Activated naive CD8-positive, alpha-beta T cell treated with anti-CD3 and anti-CD28 coated beads, Interleukin-2, amount 50 U/mL, for 24 hours (primary cell): Measurements from ENCODE around the gene CAV1.

Experiments
- ATAC-seq: fragments of 150-1000 bp; cut with Tn5 transposase; one replicate; pipeline ENCODE4 v1.10.0; 2021
- DNase-seq: peaks from one replicate; pipeline ENCODE4 v3.0.0; 2021
- H3K27ac Mint-ChIP-seq: one replicate; pipeline ENCODE4 v1.8.0; 2021; ENCODE audit warnings: mild to moderate bottlenecking, mixed read lengths
- H3K27me3 Mint-ChIP-seq: one replicate; pipeline ENCODE4 v1.8.0; 2021; ENCODE audit warnings: mixed read lengths
- H3K36me3 Mint-ChIP-seq: one replicate; pipeline ENCODE4 v1.8.0; 2021; ENCODE audit warnings: low read depth, mixed read lengths
- H3K4me1 Mint-ChIP-seq: one replicate; pipeline ENCODE4 v1.8.0; 2021; ENCODE audit warnings: mixed read lengths
- H3K4me3 Mint-ChIP-seq: one replicate; pipeline ENCODE4 v1.8.0; 2021; ENCODE audit warnings: mild to moderate bottlenecking, moderate library complexity, mixed read lengths
- H3K9me3 Mint-ChIP-seq: one replicate; pipeline ENCODE4 v1.8.0; 2021; ENCODE audit warnings: mixed read lengths

The CAV1 gene

DNA sequence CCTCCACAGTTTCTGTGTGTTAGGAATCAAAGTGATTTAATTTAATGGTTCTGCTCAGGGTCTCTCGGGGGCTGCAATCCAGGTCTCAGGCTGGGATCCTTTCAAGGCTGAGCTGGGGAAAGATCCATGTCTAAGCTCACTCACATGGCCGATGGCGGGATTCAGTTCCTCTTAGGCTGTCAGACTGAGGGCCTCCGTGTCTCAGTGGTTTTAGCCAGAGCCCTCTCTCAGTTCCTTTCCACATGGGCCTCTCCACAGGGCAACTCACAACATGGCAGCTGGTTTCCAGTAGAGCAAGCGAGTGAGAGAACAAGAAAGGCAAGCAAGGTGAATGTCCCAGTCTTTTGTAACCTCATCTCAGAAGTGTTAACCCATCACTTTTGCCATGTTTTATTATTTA is 26.9 kb downstream of the CAV1 start:
- no peak overlapping the region for H3K27ac Mint-ChIP-seq
- peaks cover 3% of the 10 kb centered on the region for H3K4me1 Mint-ChIP-seq

DNA sequence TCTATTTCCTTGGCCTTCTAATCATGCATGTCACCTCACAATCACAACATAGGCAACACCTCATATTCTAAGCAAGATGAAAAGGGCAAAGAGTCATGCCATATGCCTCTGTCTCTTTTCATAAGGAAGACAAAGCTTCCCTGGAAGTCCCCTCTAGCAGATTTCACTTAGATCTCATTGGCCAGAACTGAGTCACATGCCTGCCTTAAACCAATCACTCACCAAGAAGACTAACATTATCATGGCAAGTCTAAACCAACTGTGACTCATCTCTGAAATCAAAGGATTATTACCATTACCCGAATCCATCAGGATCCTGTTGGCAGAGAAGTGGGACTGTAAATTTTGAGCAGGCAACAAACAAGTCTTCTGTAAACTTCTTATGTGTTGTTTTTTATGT is 27.8 kb downstream of the CAV1 start:
- Mint-ChIP-seq H3K9me3 (no peaks in the 10 kb centered on the region), H3K27ac (no peak overlapping the region), H3K4me3 (no peak overlapping the region), H3K36me3 (no peaks in the 10 kb centered on the region), H3K27me3 (peaks cover 29% of the 10 kb centered on the region), H3K4me1 (peaks cover 3% of the 10 kb centered on the region)
- ATAC-seq (no peak), DNase-seq (no peak)

More for the DNA sequence above, 26.9 kb downstream of the CAV1 start:
- no peaks in the 10 kb centered on the region for H3K9me3 Mint-ChIP-seq
- DNase-seq (no peak), ATAC-seq (no peak)
- peaks cover 26% of the 10 kb centered on the region for H3K27me3 Mint-ChIP-seq
- no peak overlapping the region for H3K4me3 Mint-ChIP-seq
- H3K36me3 Mint-ChIP-seq: no peaks in the 10 kb centered on the region

DNA sequence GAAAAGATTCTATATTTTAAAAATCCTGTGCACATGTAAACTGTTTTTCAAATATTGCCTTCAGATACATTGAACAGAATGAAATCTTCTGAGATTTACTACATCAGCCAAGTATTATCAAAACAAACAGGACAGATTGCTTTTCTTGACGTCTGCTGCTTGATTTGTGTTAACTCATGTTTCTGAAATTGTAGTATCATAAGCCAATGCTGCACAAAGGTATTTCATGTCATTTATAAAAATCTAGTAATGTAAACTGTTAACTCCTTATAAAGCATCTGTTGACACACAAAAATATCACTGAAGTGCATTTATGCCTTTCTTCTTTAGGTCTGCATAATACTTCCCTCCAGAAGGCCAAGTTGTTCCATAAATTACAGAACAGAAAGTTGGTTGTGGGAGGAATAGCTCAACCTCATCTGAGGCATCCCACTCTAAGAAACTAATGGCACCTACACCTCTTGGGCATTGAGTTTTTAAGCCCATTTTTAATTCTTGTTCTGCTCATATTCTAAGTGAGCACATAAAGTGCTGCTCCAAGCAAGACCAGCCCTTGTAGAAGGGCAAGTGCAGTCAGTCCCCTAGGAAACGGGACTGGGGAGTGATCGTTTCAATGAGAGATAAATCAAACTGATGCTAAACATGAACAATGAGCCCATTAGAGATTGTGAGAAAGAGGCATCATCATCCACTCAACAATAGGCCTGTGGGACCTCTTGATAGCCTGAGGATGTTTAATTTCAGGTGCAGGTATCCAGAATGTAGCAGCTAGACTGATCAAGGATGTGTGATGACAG is 28.5 kb downstream of the CAV1 start:
- H3K27ac Mint-ChIP-seq: no peak overlapping the region
- no peak overlapping the region for H3K4me3 Mint-ChIP-seq
- ATAC-seq (no peak), DNase-seq (no peak)
- H3K4me1 Mint-ChIP-seq: peaks cover under 1% of the 10 kb centered on the region
- no peaks in the 10 kb centered on the region for H3K36me3 Mint-ChIP-seq
- H3K9me3 Mint-ChIP-seq: no peaks in the 10 kb centered on the region
- peaks cover 31% of the 10 kb centered on the region for H3K27me3 Mint-ChIP-seq

DNA sequence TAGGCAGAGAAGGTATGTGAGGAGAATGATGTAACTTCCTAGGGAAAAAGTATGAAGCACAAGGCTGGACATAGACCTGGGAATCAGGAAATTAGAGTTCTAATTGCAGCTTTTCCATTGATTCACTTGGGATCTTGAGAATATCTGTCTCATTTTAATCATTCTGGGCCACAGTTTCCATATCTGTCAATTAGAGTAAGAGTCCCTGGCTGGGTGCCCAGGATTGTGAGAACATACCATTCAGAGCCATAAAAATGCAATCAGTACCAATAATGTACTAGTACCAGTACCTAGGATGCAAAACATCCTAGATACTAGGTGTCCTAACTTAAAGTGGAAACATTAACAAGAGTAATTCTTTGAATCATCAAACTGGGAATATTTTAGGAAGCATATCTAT is 29.6 kb downstream of the CAV1 start:
- peaks cover 32% of the 10 kb centered on the region for H3K27me3 Mint-ChIP-seq
- H3K27ac Mint-ChIP-seq: no peak overlapping the region
- H3K36me3 Mint-ChIP-seq: no peaks in the 10 kb centered on the region
- no peak overlapping the region for H3K4me3 Mint-ChIP-seq
- no peak for DNase-seq
- no peaks in the 10 kb centered on the region for H3K9me3 Mint-ChIP-seq
- no peaks in the 10 kb centered on the region for H3K4me1 Mint-ChIP-seq
- ATAC-seq: no peak

DNA sequence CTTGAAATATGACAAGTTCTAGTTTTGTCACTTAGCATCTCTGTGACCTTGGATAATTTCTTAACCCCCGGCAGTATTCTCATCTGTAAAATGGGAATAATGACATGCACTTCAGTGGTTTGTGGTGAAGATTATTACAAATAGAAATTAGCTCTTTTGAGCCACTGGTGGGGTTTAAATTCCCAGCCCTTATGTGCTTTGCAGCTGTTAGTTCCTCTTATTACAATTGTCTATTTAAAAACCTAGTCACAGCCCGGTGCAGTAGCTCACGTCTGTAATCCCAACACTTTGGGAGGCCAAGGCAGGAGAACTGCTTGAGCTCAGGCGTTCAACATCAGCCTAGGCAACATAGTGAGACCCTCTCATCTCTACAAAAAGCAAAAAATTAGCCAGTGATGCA is 30.1 kb downstream of the CAV1 start:
- DNase-seq (no peak), ATAC-seq (no peak)
- Mint-ChIP-seq H3K9me3 (no peaks in the 10 kb centered on the region), H3K27ac (no peak overlapping the region), H3K4me1 (no peaks in the 10 kb centered on the region), H3K27me3 (peaks cover 35% of the 10 kb centered on the region), H3K36me3 (no peaks in the 10 kb centered on the region), H3K4me3 (no peak overlapping the region)

DNA sequence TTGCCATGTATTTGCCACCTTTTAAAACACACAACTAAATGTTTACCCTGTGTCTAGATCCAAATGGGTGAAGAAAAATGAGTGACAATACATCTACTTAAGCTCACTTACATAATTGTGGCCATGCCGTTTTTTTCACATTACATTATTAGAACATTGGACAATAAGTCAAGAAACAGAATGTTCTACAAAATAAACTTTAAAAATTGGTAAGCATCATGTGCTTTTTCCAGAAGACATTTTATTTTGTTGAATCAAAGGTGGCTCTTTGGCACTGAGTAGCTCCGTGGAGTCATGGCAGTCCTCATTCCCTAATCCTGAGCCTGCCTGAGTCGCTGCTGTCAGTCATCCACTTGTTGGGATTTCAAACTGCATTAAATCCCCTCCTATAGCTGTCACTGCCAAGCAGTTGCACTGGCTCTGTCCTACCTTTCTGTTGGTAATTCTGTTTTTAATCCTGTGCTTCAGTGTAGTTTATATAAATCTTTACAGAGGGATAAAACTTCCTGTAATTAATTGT is 32.3 kb downstream of the CAV1 start:
- peaks cover 43% of the 10 kb centered on the region for H3K27me3 Mint-ChIP-seq
- no peak overlapping the region for H3K27ac Mint-ChIP-seq
- no peak for ATAC-seq
- H3K36me3 Mint-ChIP-seq: no peaks in the 10 kb centered on the region
- no peak overlapping the region for H3K4me3 Mint-ChIP-seq
- H3K9me3 Mint-ChIP-seq: peaks cover 4% of the 10 kb centered on the region
- no peak for DNase-seq
- no peaks in the 10 kb centered on the region for H3K4me1 Mint-ChIP-seq

DNA sequence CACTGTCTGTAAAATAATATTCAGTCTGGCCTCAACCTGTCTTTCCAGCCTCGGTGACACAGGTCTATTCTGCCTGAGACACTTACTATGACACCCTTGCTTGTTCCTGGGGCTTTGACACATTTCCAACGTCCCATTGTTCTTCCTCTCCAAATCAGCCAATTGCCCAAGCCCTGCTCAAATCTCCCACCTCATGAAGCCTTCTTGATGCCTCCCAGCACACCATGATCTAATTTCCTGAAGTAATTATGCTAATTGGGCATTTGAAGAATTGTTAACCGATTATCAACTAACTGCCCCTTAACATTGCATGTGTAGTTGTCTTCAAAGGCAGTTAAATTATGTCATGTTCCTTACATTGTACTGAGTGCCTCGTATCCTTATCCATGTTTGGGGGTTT is 33.1 kb downstream of the CAV1 start:
- Mint-ChIP-seq H3K36me3 (no peaks in the 10 kb centered on the region), H3K4me3 (no peak overlapping the region), H3K4me1 (no peaks in the 10 kb centered on the region), H3K27ac (no peak overlapping the region), H3K27me3 (peaks cover 48% of the 10 kb centered on the region), H3K9me3 (peaks cover 4% of the 10 kb centered on the region)
- ATAC-seq: no peak
- DNase-seq: no peak

DNA sequence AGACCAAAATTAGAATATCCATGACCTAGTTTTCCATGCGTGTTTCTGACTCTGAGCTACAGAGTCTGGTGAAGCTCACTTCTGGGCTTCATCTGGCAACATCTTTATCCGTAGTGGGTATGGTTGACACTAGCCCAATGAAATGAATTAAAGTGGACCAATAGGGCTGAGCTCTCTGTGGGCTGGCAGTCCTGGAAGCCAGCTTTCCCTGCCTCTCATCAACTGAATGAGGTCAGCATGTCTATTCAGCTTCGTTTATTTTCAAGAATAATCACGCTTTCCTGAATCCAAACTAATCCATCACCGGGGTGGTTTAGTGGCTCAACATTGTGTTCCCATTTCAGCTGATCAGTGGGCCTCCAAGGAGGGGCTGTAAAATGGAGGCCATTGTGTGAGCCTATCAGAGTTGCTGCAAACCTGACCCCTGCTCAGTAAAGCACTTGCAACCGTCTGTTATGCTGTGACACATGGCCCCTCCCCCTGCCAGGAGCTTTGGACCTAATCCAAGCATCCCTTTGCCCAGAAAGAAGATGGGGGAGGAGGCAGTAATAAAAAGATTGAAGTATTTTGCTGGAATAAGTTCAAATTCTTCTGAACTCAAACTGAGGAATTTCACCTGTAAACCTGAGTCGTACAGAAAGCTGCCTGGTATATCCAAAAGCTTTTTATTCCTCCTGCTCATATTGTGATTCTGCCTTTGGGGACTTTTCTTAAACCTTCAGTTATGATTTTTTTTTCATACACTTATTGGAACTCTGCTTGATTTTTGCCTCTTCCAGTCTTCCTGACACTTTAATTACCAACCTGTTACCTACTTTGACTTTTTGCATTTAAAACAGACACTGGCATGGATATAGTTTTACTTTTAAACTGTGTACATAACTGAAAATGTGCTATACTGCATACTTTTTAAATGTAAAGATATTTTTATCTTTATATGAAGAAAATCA is 35.5 kb downstream of the CAV1 start:
- H3K4me3 Mint-ChIP-seq: no peak overlapping the region
- peaks cover 4% of the 10 kb centered on the region for H3K9me3 Mint-ChIP-seq
- H3K27ac Mint-ChIP-seq: no peak overlapping the region
- H3K27me3 Mint-ChIP-seq: peaks cover 41% of the 10 kb centered on the region
- H3K36me3 Mint-ChIP-seq: no peaks in the 10 kb centered on the region
- DNase-seq (no peak), ATAC-seq (no peak)
- H3K4me1 Mint-ChIP-seq: no peaks in the 10 kb centered on the region

DNA sequence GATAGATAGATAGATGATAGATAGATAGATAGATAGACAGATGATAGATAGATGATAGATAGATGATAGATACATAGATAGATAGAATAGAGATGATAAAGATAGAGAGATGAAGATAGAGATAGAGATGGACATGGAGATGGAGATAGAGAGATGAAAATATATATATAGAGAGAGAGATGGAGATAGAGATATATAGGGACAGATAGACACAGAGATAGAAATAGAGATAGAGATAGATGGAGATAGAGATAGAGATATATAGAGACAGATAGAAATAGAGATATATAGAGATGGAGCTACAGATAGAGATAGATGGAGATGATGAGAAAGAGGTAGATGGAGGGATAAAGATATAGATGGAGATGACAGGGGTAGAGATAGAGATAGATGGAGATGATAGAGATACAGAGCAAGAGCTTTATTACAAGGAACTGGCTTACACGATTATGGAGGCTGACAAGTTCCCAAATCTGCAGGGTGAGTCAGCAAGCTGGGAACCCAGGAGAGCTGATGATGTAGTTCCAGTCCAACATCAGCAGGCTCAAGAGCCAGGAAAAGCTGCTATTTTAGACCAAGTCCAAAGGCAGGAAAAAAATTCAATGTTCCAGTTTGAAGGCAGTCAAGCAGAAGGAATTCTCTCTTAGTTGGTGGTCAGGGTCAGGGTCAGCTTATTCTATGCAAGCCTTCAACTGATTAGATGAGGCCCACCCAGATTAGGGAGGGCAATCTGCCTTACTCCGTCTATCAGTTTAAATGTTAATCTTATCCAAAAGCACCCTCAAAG is 37.1 kb downstream of the CAV1 start:
- H3K27ac Mint-ChIP-seq: no peak overlapping the region
- no peaks in the 10 kb centered on the region for H3K4me1 Mint-ChIP-seq
- H3K36me3 Mint-ChIP-seq: no peaks in the 10 kb centered on the region
- peaks cover 4% of the 10 kb centered on the region for H3K9me3 Mint-ChIP-seq
- H3K27me3 Mint-ChIP-seq: peaks cover 40% of the 10 kb centered on the region
- ATAC-seq: no peak
- no peak for DNase-seq
- no peak overlapping the region for H3K4me3 Mint-ChIP-seq

DNA sequence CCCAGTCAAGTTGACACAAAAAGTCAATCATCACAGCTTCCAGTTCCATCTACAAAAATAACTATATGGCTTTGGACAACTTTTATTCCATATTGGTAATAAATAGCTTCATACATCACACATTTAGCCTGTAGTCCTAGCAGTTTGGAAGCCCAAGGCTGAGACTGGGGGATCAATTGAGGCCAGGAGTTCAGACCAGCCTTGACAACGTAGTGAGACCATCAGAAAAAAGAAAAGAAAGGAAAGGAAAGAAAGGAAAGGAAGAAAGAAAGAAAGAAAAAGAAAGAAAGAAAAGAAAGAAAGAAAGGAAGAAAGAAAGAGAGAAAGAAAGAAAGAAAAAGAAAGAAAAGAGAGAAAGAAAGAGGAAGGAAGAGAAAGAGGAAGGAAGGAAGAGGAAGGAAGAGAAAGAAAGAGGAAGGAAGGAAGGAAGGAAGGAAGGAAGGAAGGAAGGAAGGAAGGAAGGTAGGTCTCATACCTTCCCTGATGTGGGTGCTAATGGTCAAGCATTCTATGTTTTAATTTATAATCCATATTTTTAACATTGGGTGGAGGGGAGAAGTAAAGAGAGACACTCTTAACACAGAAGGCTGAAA is 37.8 kb downstream of the CAV1 start:
- H3K4me3 Mint-ChIP-seq: no peak overlapping the region

DNA sequence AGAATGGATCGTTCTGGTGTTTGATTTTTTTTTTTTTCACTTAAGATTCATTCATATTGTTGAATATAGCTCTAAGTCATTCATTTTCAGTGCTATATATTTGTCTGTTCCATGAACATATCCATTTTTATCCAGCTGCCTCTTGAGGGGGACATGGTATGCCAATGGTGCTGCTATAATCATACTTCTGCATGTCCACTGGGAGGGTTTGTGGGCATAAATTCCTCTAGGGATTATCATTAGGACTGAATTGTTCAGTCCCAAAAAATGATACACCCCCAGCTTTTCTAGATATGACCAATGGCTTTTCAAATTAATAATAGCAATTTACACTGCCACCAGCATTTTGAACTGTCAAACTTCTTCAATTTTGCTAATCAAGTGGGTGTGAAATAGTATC is 41.1 kb downstream of the CAV1 start:
- Mint-ChIP-seq H3K4me3 (no peak overlapping the region), H3K27ac (no peak overlapping the region), H3K27me3 (peaks cover 39% of the 10 kb centered on the region), H3K4me1 (no peaks in the 10 kb centered on the region), H3K36me3 (no peaks in the 10 kb centered on the region), H3K9me3 (peaks cover 4% of the 10 kb centered on the region)
- ATAC-seq (no peak), DNase-seq (no peak)

More for the DNA sequence above, 37.8 kb downstream of the CAV1 start:
- DNase-seq (no peak), ATAC-seq (no peak)
- Mint-ChIP-seq H3K4me1 (no peaks in the 10 kb centered on the region), H3K27me3 (peaks cover 38% of the 10 kb centered on the region), H3K27ac (no peak overlapping the region), H3K9me3 (peaks cover 4% of the 10 kb centered on the region), H3K36me3 (no peaks in the 10 kb centered on the region)

DNA sequence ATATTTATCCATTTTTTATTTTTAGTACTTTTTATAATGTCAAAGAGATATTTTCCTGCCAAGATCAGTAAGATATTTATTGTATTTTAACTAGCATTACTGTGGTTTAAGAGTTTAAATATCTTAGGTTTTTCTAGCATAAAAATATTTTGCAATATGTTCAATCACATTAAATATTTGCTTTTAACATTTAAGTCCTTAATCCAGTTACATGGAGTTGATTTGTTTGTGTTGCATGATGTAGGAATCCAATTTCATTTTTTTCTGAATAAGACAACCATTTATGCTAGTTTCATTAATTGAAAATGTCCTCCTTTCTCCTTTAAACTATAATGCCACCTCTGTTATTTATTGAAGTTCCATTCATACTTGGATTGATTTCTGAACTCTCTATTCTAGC is 41.8 kb downstream of the CAV1 start:
- no peaks in the 10 kb centered on the region for H3K36me3 Mint-ChIP-seq
- H3K27me3 Mint-ChIP-seq: peaks cover 37% of the 10 kb centered on the region
- H3K9me3 Mint-ChIP-seq: peaks cover 4% of the 10 kb centered on the region
- no peak for DNase-seq
- H3K4me3 Mint-ChIP-seq: no peak overlapping the region
- no peak for ATAC-seq
- no peaks in the 10 kb centered on the region for H3K4me1 Mint-ChIP-seq
- H3K27ac Mint-ChIP-seq: no peak overlapping the region

DNA sequence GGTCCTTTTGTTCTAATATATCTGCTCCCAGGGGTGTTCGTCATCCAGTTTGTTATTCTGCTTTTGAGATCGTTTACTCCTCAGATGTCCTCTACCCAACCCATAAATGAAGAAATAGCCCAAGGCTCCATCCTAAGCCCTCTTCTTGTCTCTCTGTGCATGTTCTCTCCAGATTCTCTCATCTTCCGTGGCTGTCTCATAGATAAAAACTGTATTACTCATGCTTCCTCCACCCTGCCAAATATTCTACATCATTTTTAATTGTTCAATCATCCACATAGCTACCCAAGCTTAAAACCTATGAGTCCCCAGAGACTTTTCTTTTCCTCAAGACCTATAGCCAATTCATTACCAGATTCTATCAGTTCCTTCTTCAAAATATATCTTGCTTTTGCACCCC is 44.9 kb downstream of the CAV1 start:
- DNase-seq (no peak), ATAC-seq (no peak)
- Mint-ChIP-seq H3K27me3 (peaks cover 25% of the 10 kb centered on the region), H3K4me1 (no peaks in the 10 kb centered on the region), H3K9me3 (no peaks in the 10 kb centered on the region), H3K27ac (no peak overlapping the region), H3K4me3 (no peak overlapping the region), H3K36me3 (no peaks in the 10 kb centered on the region)

DNA sequence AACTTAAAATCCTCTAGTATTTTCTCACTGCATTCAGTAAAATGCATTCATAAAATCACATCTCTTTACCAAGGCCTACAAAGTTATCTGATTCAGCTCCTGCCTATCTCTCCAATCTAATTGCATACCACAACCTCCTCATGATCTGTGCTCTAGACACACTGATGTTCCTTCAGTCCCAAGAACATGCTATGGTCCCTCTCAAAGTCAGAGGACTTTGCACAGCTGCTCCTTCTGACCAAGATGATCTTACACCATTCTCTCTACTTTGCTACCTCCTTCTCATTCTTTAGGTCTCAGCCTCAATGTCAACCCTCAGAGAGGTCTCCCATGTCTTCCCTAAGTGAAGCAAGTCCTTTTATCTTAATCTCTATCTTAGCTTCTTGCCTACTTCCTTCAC is 45.5 kb downstream of the CAV1 start:
- ATAC-seq (no peak), DNase-seq (no peak)
- Mint-ChIP-seq H3K36me3 (no peaks in the 10 kb centered on the region), H3K4me1 (no peaks in the 10 kb centered on the region), H3K4me3 (no peak overlapping the region), H3K27me3 (peaks cover 22% of the 10 kb centered on the region), H3K9me3 (no peaks in the 10 kb centered on the region), H3K27ac (no peak overlapping the region)
